Endothelial cell of umbilical vein (primary cell): ENCODE measurements around the gene METTL1.

Experiments used
- EZH2 ChIP-seq: IDR thresholded peaks from 2 replicates; pipeline ENCODE4 v1.6.1; 2012; ENCODE audit warnings: borderline replicate concordance, low read depth, mild to moderate bottlenecking, moderate library complexity, low read length, inconsistent platforms; ENCODE audit not compliant: severe bottlenecking
- GATA2 ChIP-seq: IDR thresholded peaks from 2 replicates; pipeline ENCODE4 v1.7.0; 2011; ENCODE audit warnings: low read depth, mild to moderate bottlenecking, moderate library complexity, mixed read lengths, low read length; ENCODE audit not compliant: insufficient read length, insufficient read depth
- POLR2A ChIP-seq: IDR thresholded peaks from 2 replicates; pipeline ENCODE4 v1.6.1; 2012; ENCODE audit warnings: low read depth, mild to moderate bottlenecking, control low read depth, low read length
- POLR2AphosphoS5 ChIP-seq: IDR thresholded peaks from 2 replicates; pipeline ENCODE4 v1.6.1; 2012; ENCODE audit warnings: low read depth, mild to moderate bottlenecking, control low read depth, low read length, moderate library complexity; ENCODE audit not compliant: insufficient read depth
- TF ChIP-seq, protein P1 (sequence below): IDR thresholded peaks from 2 replicates; pipeline ENCODE4 v1.6.1; 2011; ENCODE audit not compliant: insufficient read depth, insufficient read length
- TF ChIP-seq, protein P2 (sequence below), 2 donors: IDR thresholded peaks; 1 replicate in 1 of 2; 2 replicates in 1 of 2; pipeline ENCODE4 v1.5.1; 2011; ENCODE audit warnings: low read length in 2 of 2, mild to moderate bottlenecking in 2 of 2, moderate library complexity in 2 of 2, control low read depth in 1 of 2, inconsistent platforms in 1 of 2, low read depth in 1 of 2; ENCODE audit not compliant: insufficient read depth in 1 of 2; ENCODE audit errors: extremely low read depth in 1 of 2

DNA sequence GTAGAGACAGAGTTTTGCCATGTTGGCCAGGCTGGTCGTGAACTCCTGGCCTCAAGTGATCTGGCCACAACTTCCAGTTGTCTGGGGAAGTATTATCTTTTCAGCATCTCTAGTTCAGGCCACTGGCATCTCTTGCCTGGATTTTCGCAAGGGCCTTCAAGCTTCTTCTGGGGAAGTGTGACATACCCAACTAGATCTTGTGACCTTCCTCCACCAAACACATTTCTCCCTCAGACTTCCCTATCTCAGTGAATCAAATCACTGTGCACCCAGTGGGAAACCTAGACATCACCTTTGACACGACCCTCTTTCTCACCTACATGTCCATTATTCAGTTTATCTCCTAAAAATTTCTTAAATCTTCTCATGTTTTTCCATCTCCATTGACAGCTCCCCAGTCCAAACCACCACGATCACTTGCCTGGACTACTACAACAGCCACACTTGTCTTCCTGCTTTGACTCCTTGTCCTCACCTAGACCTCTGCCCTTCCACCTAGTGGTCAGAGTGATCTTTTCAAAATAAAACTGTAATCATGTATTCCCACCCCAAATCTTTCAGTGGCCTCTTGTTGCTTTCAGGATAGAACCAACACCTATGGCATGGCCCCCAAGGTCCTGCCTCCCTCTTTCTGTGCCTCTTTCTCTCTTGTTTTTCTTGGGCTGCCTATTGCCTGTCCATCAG, 3.8 kb upstream of the METTL1 start:
- TF ChIP-seq, protein P1, sequence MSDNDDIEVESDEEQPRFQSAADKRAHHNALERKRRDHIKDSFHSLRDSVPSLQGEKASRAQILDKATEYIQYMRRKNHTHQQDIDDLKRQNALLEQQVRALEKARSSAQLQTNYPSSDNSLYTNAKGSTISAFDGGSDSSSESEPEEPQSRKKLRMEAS, result no peak
- TF ChIP-seq, protein P2, sequence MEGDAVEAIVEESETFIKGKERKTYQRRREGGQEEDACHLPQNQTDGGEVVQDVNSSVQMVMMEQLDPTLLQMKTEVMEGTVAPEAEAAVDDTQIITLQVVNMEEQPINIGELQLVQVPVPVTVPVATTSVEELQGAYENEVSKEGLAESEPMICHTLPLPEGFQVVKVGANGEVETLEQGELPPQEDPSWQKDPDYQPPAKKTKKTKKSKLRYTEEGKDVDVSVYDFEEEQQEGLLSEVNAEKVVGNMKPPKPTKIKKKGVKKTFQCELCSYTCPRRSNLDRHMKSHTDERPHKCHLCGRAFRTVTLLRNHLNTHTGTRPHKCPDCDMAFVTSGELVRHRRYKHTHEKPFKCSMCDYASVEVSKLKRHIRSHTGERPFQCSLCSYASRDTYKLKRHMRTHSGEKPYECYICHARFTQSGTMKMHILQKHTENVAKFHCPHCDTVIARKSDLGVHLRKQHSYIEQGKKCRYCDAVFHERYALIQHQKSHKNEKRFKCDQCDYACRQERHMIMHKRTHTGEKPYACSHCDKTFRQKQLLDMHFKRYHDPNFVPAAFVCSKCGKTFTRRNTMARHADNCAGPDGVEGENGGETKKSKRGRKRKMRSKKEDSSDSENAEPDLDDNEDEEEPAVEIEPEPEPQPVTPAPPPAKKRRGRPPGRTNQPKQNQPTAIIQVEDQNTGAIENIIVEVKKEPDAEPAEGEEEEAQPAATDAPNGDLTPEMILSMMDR (IDR thresholded peaks at IDR 0.05; ENCODE audit: extremely low read depth in 1 of 2, insufficient read depth in 1 of 2, low read depth in 1 of 2, low read length in 2 of 2), result no peak
- TF ChIP-seq POLR2A (no peak), POLR2AphosphoS5 (no peak), EZH2 (no peak), GATA2 (no peak)
